ENCODE results near the gene POU2AF2. TPM values are rescaled to one million over a fixed set of nuclear protein-coding genes. Genes with fewer than 3 reads are reported as not detected.

The POU2AF2 gene
- total RNA-seq, 1 experiment from 2014 or later = not detected

GRCh38 chr11:111322534-111322933 is 77.0 kb downstream of the POU2AF2 start:
- H3K9ac ChIP-seq (ENCODE audit: extremely low read depth, insufficient read length, low read length) = no peak overlapping the region
- H3K4me1 ChIP-seq (ENCODE audit: insufficient read depth, low read length) = no peaks in the 10 kb centered on the region
- WGBS (ENCODE audit: extremely low coverage, insufficient read length, low lambda C conversion rate) = no CpG with 5 or more reads among the region's 2 CpGs
- H2BK5ac ChIP-seq (ENCODE audit: insufficient read length, low read length) = no peak overlapping the region
- H2BK20ac ChIP-seq (ENCODE audit: low read depth, low read length, poor library complexity, severe bottlenecking) = no peak overlapping the region
- no peak overlapping the region for H2BK120ac ChIP-seq (ENCODE audit: low read depth, low read length, poor library complexity, severe bottlenecking)
- no peaks in the 10 kb centered on the region for H3K36me3 Mint-ChIP-seq (ENCODE audit: insufficient read depth in 1 of 3, low read depth in 3 of 3)
- H3K23ac ChIP-seq (ENCODE audit: insufficient read length, low read depth, low read length) = no peak overlapping the region
- no peak overlapping the region for H3K4ac ChIP-seq (ENCODE audit: low read depth, low read length)
- no peaks in the 10 kb centered on the region for H3K9me3 ChIP-seq (ENCODE audit: control insufficient read depth, low read depth, low read length)
- DNase-seq = no peak
- no peak overlapping the region for H2BK12ac ChIP-seq (ENCODE audit: insufficient read length, low read depth, low read length)
- H3K27me3 ChIP-seq (ENCODE audit: insufficient read depth, low read length) = no peaks in the 10 kb centered on the region
- no peak overlapping the region for H3K14ac ChIP-seq (ENCODE audit: insufficient read depth, low read length)
- H3K9me3 Mint-ChIP-seq = no peaks in the 10 kb centered on the region
- no peak overlapping the region for H3T11ph ChIP-seq (ENCODE audit: low read length)
- no peak for TF ChIP-seq CTCF (conservative IDR thresholded peaks at IDR 0.05)
- H3K4me2 ChIP-seq (ENCODE audit: insufficient read depth, insufficient read length, low read length) = no peak overlapping the region
- H3K56ac ChIP-seq (ENCODE audit: insufficient read length, low read depth, low read length) = no peak overlapping the region
- H2BK15ac ChIP-seq (ENCODE audit: low read depth, low read length) = no peak overlapping the region
- H3K23me2 ChIP-seq (ENCODE audit: insufficient read length, low read depth, low read length, poor library complexity, severe bottlenecking) = no peaks in the 10 kb centered on the region
- no peak overlapping the region for H4K5ac ChIP-seq (ENCODE audit: insufficient read length, low read depth, low read length)
- H2AFZ ChIP-seq (ENCODE audit: low read length) = no peak overlapping the region
- H3K79me2 ChIP-seq (ENCODE audit: insufficient read depth, low read length) = no peaks in the 10 kb centered on the region
- H3K27ac ChIP-seq (ENCODE audit: insufficient read length, low read depth, low read length) = no peak overlapping the region
- no peaks in the 10 kb centered on the region for H3K79me1 ChIP-seq (ENCODE audit: insufficient read depth, low read depth, low read length, poor library complexity, severe bottlenecking)
- H3K18ac ChIP-seq (ENCODE audit: insufficient read length, low read depth, low read length) = no peak overlapping the region
- H3K27ac Mint-ChIP-seq = no peak overlapping the region
- peaks cover 2% of the 10 kb centered on the region; the same call in 1 of the 2 replicates for H3K27me3 Mint-ChIP-seq (ENCODE audit: low read depth)
- peaks cover 3 to 5% of the 10 kb centered on the region in 2 experiments; a peak in 3 of 4 replicates for H3K4me1 Mint-ChIP-seq
- no peak overlapping the region for H4K8ac ChIP-seq (replicated peaks; ENCODE audit: insufficient read length, low read depth, low read length)
- H4K91ac ChIP-seq (ENCODE audit: insufficient read length, low read depth, low read length) = no peak overlapping the region
- no peaks in the 10 kb centered on the region for H4K20me1 ChIP-seq (ENCODE audit: control insufficient read depth, insufficient read depth, insufficient read length)
- no peak overlapping the region for H3K4me3 Mint-ChIP-seq
- H2AK5ac ChIP-seq (ENCODE audit: insufficient read length, low read length) = no peak overlapping the region

All from H9 (cell line).